ENCODE measurements around the gene MBOAT2. TPM values are rescaled to one million over a fixed set of nuclear protein-coding genes. Genes with fewer than 3 reads are reported as not detected.

MBOAT2 gene, protein sequence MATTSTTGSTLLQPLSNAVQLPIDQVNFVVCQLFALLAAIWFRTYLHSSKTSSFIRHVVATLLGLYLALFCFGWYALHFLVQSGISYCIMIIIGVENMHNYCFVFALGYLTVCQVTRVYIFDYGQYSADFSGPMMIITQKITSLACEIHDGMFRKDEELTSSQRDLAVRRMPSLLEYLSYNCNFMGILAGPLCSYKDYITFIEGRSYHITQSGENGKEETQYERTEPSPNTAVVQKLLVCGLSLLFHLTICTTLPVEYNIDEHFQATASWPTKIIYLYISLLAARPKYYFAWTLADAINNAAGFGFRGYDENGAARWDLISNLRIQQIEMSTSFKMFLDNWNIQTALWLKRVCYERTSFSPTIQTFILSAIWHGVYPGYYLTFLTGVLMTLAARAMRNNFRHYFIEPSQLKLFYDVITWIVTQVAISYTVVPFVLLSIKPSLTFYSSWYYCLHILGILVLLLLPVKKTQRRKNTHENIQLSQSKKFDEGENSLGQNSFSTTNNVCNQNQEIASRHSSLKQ
- 76.0 and 89.6 TPM in 2 replicates for total RNA-seq

DNA sequence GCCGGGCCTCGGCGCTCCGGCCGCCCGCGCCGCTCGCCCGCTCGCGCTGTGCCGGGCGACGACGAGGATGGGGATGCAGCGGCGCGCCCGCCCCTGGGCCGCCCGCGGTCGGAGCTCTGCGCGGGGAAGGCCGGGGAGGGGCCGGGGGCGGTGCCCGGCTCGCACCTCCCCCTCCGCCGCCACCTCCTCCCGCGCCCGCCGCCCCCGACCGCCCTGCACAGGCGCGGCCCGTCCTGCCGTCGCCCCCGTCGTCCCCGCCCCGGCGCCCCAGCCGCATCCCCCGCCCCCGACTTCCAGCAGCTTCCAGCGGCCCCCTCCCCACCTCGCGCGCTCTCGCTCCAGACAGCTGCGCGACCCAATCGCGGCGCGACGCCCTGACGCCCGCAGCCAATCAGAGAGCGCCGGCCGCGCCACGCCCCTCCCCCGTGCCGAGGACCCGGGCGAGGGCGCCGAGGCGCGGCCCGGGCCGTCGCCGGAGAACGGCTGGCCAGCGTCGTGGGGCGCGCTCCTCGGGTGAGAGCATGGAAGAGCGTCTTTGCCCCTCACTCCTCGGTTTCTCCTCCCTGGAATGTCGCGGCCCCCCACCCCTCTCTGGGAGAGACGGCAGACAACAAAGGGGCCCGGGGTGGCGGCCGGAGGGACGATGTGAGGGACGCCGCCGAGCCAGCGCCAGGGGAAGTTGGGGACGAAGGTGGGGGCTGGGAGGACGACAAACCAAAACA lies at the start of gene MBOAT2:
Gene MBOAT2 (minus strand): TSS at position 69 of the 722 bp plus-strand sequence. CDS start 70 bp downstream, outside the sequence.

DNA sequence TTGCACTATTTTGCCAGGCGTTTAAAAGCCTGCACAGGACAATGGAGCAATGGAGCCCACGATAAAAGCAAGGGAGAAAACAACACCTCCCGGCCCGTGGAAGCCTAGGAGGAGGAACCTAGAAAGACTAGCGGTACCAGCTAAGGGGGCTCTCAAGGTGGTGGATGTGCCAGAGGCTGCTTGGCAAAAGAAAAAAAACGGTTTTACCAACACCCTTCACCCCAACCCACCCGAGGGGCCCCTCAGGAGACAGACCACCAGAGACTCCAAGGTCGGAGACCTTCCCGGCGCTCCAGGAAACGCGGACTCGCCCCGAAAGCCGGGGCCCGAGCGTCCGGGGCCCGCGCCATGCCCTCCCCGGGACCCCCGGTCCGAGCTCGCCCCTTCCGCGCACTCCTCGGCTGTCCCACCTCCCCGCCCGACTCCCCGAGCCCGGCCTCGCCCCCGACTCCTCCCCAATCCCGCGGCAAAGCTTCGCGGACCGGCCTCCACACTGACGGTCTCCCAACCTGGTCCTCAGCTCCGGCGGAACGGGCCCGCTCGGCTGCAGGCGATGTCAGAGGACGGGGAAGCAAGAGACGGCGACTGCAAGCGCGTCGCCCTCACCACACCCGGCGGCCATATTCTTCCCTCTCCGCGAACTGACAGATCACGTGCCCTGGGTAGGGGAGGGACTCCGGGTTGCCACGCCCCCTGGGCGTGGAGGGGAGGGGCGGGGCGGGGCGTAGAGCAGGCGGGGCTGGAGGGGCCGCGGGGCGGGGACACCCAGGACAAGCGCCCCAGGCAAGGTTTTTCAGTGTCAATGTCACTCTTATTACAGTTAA lies 166.3 kb downstream of the MBOAT2 start, which contains the start of gene KIDINS220:
Gene KIDINS220 (minus strand): TSS at position 643 of the 824 bp plus-strand sequence. CDS start 10,520 bp downstream, outside the sequence.

Other genes with a start within 250 kb of the MBOAT2 start
- 115 and 126 TPM in 2 replicates for gene KIDINS220, start 166.1 kb downstream of the MBOAT2 start, total RNA-seq
- gene ASAP2, start 203.1 kb upstream of the MBOAT2 start, total RNA-seq: 43.5 and 44.8 TPM in 2 replicates